ENCODE results near the gene SMO.
"Not testable (repeated sequence)": the region's sequence is repeated elsewhere in the genome, so short reads cannot be mapped to it uniquely, and the experiment has no call there.

The SMO gene

GRCh38 chr7:129240119-129240820 is 51.8 kb downstream of the SMO start:
- no peak for DNase-seq (ENCODE audit: low spot score)

DNA sequence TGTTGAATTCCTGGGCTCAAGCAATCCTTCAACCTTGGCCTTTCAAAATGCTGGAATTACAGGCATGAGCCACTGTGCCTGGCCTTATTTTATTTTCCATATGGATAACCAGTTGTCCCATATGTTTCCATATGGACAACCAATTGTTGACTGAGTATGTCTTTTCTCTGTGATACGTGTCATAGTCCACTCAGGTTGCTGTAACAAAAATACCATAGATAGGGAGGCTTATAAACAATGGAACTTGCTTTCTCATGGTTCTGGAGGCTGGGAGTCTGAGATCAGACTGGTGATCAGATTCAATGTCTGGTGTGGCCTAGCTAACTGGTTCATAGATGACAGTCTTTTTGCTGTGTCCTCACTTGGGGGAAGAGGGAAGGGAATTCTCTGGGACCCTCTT is 55.8 kb downstream of the SMO start:
- DNase-seq (ENCODE audit: low spot score), result no peak

- DNase-seq (ENCODE audit: low spot score), result no peak
These were observed 57.1 kb downstream of the SMO start for GRCh38 chr7:129245533-129245932.

GRCh38 chr7:129247087-129247486 is 58.7 kb downstream of the SMO start:
- DNase-seq (ENCODE audit: low spot score), result no peak

GRCh38 chr7:129252128-129252527 is 63.7 kb downstream of the SMO start:
- DNase-seq (ENCODE audit: low spot score), result no peak

DNA sequence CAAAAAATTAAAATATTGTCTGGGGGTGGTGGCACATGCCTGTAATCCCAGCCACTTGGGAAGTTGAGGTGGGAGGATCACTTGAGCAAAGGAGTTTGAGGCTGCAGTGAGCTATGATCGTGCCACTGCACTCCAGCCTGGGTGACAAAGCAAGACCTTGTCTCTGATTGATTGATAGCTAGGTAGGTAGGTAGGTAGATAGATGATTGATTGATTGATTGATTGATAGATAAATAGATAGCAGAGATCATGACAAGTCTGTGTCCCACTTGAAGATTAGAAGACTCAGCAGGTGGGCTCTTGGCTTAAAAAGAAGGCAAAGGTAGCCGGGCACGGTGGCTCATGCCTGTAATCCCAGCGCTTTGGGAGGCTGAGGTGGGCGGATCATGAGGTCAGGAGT is 64.2 kb downstream of the SMO start:
- not testable (repeated sequence) for DNase-seq (ENCODE audit: low spot score)

DNA sequence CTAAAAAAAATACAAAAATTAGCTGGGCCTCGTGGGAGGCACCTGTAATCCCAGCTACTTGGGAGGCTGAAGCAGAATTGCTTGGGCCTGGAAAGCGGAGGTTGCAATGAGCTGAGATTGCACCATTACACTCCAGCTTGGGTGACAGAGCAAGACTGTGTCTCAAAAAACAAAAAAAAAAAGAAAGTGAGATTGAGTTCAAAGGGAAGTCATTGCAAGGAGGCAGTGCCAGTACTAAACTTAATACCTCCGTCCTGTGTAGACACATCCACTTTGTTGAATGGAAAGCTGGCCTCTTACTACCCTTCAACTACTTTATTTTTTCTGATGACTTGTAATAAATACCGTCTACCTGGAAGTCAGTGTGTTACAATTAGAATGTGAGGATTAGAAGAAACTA is 67.4 kb downstream of the SMO start:
- no peak for DNase-seq (ENCODE audit: low spot score)

- DNase-seq (ENCODE audit: low spot score), result no peak
These were observed 67.8 kb downstream of the SMO start for GRCh38 chr7:129256221-129256620.

- no peak for DNase-seq (ENCODE audit: low spot score)
These were observed 68.7 kb downstream of the SMO start for GRCh38 chr7:129257168-129257567.

DNA sequence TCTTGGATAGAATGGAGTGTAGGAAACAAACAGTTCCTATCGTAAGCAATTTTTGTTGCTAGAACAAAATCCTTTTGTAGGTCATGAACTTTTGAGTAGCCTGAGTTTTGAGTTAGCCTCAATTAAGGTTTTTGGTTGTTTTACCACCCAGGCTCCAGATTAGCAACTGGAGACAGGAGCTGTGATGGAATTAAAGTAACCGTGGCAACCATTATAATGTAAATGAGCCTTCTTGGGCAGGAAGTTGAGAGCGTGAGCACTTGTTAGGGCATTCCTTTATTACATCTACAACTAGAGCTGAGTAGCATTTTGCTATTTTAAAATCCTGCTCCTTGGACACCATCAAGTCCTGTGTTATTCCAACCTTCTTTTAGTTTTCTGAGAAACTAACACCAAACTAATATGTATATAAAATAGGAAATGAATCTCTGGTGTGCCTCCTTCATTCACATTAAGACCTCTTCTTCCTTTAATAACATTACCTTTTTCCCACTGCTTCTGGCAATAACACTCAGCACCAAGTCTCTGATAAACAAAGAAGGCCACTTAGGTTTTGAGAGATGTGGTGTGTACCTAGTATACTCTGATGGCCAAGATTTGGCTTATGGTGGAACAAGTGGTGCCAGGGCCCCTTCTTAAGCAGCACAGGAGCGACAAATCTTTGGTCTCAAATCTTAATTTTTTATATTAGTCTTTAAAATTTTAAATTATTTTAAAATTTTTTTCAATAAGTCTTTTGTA is 70.4 kb downstream of the SMO start:
- no peak for DNase-seq (ENCODE audit: low spot score)

- no peak for DNase-seq (ENCODE audit: low spot score)
These were observed 73.9 kb downstream of the SMO start for GRCh38 chr7:129262324-129262723.
